RPMI8226 (cell line): ENCODE data around the gene SNX21.

Source experiments
- DNase-seq: peaks from one replicate; pipeline ENCODE4 v3.0.0-alpha.2; 2015

The SNX21 gene

DNA sequence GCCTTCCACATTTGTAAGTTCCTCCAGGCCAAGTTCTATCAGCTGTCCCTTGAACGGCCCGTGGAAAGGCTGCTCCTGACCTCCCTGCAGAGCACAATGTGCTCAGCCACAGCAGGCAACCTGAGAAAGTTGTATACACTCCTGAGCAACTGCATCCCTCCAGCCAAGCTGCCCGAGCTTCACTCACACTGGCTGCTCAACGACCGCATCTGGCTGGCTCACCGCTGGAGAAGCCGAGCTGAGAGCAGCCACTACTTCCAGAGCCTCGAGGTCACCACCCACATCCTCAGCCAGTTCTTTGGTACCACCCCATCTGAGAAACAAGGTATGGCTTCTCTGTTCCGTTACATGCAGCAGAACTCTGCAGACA is 49.5 kb downstream of the SNX21 start:
- no peak for DNase-seq

DNA sequence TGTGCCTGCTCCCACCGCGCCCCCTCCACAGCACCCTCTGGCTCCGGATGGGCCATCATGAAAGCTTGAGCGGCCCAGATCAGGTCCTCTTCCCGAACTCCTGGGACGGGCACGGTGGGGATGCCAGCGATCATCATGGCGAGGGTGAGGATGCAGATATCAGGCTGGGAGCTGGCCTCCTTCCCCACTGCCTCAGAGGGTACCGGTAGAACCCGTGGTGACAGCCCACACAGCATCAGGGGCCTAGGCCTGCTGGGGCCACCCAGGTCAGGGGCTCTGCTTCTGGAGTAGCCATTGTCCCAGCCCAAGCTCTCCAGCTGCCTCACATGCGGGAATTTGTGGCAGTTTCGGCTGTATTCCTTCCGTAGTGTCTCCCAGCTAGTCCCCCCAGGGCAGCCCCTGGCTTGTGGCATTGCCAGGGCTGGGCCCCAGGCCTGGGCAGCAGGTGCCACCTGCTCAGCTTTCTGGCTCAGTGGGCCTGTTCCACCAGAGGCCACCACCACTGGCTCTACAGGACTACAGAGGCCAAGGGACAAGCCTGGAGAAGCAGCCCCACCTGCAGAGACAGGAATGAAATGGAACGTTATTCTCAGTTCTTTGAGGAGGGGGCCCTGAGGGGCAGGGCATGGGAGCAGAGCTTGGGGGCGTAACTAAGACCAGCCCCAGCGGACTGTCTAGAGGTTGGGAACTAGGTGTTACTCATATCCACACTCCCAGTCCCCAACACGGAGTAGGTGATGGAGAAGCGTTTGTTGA is 53.2 kb downstream of the SNX21 start:
- no peak for DNase-seq

DNA sequence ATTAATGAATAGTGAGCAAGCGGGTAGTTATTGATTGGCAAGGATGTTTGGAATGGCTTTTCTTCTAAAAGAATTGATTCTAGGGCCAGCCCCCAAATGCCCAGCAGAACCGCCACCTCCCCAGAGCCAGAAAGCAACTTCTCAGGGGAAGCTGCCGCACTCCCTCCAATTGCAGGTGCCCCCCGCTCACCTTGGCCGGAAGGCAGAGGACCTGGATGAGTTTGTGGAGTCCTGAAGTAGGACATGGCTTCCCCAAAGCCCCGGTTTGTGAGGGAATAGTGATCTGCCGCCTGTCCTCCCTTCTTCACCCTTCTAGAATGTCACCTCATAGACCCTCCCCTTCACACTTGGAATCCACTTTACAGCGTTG is 53.7 kb downstream of the SNX21 start, which contains the start of gene SPATA25:
Gene SPATA25 (minus strand): TSS at position 277 of the 370 bp plus-strand sequence. CDS start 32 bp downstream, at position 245.
- DNase-seq = no peak

DNA sequence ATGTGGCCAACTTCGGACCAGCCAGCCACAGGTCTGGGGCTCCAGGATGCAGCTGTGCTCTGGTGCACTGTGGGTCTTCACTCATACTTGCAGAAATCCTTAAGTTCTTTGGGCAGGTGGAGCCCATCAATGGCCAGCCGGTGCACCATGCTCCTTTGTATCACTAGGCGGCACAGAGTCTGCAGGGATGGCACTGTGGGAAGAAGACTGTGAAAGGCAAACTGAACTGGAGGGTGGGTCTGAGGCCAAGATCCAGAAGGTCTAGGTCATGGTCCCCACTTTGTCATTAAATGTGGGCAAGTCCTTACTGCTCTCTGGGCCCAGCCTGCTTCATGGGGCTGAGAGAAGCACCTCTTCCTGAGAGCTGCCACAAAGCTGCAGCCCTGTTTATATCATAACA is 55.1 kb downstream of the SNX21 start:
- no peak for DNase-seq

DNA sequence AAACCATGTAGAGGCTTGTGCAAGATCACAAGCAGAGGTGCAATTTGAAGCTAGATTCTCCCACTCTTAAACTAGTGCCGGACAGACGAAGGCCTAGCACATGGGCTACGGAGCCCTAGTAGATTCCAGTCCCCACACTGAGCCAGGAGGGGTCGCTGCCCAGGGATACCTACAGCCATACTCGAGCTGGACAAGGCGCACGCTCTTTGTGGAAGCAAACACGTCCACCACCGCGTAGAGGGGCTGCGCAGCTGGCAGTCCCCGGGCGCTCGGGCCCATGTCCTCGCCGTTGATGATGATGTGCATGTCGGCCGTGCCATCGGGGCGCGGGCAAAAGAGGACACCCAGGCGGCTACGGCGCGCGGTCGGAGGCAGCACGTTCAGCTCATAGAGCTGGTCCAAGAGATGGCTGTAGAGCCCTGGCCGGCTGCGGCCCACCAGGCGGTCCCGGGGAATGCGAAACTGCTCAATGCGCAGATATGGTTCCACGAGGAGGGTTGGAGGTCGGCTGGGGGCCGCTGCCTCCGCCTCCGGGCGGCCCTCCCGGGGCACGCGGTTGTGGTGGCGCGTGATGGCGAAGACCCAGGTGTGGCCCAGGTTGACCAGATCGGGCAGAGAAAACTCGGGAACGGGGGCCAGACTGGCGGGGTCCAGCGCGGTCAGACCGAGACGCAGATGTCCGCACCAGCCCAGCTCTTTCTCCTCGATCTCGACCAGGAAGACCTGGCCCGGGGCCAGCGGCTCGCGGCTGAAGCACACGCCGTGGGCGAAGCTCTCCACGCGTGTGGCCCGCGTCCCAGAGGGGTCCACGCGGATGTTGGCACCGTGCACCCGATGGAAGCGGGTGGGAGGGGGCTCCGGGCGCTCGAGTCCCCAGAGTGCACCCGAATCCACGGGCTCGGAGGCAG is 56.7 kb downstream of the SNX21 start:
- peak; percentile 47 for DNase-seq

DNA sequence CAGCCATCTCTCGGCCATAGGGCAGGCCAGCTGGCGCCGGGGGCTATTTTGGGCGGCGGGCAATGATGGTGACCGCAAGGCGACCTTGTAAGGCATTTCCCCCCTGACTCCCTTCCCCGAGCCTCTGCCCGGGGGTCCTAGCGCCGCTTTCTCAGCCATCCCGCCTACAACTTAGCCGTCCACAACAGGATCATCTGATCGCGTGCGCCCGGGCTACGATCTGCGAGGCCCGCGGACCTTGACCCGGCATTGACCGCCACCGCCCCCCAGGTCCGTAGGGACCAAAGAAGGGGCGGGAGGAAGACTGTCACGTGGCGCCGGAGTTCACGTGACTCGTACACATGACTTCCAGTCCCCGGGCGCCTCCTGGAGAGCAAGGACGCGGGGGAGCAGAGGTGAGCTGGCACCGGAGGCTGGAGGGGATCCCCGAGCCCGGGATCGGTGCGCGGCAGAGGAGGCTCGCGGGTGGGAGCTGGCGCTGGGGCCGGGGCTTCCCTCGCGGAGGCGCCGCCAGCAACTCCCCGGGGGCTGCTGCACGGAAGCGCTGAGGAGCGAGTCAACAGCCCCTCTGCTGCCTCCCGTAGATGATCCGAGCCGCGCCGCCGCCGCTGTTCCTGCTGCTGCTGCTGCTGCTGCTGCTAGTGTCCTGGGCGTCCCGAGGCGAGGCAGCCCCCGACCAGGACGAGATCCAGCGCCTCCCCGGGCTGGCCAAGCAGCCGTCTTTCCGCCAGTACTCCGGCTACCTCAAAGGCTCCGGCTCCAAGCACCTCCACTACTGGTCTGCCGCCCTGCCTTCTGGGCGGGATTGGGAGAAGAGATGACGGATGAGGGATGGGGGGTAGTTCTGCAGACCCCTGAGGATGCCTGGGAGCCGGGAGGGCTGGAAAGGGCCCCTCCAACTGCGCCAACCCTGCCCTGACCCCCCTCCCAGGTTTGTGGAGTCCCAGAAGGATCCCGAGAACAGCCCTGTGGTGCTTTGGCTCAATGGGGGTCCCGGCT is 57.7 kb downstream of the SNX21 start, which contains the start of the genes CTSA and NEURL2:
Gene CTSA (plus strand): TSS at position 351 of the 999 bp plus-strand sequence. CDS start 234 bp downstream, at position 585.
Gene NEURL2 (minus strand): TSS at position 224 of the 999 bp plus-strand sequence. CDS start 217 bp downstream, at position 7.
- DNase-seq = peak; percentile 90

DNA sequence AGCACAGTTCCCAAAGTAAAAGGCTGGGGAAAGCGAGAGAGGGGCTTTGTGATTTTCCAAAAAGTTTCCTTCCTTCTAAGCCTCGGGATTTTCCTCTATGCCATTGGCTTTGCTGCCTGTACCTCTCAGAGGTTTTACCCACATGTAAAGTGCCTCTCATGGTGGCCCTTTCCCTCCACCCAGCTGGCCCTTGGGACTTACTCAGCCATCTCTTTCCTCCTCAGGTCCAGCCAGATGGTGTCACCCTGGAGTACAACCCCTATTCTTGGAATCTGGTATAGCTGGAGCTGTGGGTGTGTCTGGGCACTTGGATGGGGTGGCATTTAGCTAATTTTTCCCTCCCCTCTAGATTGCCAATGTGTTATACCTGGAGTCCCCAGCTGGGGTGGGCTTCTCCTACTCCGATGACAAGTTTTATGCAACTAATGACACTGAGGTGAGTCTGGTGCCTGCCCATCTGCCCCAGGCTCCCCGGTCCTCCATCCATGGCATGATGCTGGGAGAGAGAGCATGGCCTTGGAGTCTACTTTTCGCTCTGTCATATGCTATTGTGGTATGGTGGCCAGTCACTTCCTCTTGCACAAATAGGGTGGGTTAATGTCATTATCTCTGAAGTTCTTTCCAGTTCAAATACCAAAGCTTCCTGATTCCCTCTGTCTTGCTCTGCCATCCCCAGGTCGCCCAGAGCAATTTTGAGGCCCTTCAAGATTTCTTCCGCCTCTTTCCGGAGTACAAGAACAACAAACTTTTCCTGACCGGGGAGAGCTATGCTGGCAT is 58.6 kb downstream of the SNX21 start:
- DNase-seq = no peak
